ENCODE results near the gene KMT2C.

KMT2C gene

DNA sequence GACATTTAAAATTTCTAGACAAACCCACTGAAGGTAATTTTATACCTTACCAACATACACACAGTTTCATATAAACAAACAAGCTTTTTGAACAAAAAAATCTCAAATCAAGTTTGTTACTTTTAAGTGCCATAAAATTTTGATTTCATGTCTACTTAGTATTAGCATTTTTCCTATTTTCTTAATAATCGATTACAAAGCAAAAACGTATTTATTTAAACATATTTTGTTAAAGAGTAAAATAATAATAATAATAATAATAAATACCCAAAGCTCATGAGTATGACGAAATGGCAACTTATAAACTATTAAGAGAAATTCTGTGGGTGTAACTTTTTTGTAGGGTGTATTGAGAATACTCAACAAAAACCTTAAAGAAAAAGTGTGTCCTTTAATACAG lies 232.7 kb downstream of the KMT2C start:
- DNase-seq (ENCODE audit: low read depth in 3 of 3): no peak

DNA sequence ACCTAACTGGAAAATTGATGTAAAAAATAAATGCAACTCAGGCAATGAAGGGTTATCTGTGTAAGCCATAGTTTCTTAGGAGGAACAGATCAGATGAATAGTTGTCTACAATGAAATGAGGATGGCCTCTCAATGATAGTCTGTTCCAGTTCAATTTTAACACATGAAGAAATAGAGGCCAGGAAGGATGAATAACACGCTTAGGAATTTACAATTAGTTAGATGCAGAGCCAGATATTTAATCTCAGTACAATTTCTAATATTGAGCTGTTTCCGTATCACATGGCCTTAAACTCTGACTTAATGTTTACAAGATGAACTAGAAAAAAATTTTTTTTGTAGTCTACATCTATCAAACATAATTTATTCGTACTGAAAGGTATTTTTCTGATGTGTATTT lies 233.7 kb downstream of the KMT2C start:
- no peak for DNase-seq (ENCODE audit: low read depth in 3 of 3)

DNA sequence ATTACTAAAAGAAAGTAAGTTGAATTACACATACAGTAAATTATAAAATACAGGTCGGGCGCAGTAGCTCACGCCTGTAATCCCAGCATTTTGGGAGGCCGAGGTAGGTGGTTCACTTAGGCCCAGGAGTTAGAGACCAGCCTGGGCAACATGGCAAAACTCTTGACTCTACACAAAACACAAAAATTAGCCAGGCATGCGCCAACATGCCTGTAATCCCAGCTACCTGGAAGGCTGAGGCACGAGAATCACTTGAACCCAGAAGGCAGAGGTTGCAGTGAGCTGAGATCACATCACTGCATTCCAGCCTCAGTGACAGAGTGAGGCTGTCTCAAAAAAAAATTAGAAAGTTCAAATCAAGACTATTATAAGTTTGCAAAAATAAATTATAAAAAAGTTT lies 235.4 kb downstream of the KMT2C start:
- DNase-seq (ENCODE audit: low read depth in 3 of 3): no peak

DNA sequence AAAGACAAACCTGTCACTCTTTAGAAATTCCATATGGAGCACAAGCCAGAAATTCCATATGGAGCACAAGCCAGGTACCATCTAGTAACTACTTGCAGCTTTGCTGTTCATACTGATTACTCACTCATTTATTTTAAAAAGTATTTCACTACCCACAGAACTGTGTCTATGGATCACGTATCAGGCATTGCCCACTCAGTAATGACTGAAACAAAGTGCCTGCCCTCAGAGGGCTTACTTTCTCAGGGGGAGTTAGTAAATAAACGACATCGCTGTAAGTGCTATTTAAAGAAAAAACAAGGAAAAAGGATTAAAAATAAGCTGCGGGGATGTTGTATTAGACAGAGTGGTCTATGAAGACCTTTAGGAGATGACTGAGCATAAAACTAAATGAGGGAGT lies 239.4 kb downstream of the KMT2C start:
- DNase-seq (ENCODE audit: low read depth in 3 of 3): no peak

DNA sequence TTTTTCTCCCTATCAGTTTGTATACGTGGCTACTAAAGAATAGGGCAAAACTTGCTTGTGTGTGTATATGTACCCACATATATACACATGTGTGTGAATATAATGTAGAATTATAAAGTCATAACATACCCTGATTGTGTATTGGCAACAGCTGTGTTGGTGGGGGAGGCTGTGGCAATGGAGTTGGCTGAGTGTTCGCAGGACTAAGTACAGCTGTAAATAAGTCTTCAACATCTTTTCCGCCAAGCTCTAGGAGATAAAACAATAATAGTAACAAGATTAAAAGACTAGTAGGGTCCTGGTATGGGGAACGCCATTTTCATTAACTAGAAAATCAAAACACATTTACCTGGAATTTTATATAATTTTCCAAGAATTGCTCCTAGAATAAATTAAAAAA lies 241.9 kb downstream of the KMT2C start:
- no peak for DNase-seq (ENCODE audit: low read depth in 3 of 3)

DNA sequence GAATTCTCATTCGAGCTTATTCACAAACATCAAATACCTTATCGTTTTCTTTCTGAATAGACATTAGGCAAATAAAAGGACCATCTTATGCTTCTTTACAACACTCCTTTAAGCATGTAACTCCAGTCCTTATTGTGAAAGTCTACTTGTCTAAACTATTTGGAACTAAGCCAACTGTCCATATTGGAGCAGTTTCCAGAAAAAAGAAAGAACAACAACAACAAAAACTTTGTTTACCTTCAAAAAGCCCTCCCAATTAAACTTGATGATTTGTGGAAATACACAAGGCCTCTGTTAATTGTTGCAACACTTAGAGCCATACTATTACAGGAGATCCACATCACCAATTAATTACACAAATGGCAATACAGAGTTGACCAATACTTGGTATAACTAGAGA lies 246.7 kb downstream of the KMT2C start:
- no peak for DNase-seq (ENCODE audit: low read depth in 3 of 3)

DNA sequence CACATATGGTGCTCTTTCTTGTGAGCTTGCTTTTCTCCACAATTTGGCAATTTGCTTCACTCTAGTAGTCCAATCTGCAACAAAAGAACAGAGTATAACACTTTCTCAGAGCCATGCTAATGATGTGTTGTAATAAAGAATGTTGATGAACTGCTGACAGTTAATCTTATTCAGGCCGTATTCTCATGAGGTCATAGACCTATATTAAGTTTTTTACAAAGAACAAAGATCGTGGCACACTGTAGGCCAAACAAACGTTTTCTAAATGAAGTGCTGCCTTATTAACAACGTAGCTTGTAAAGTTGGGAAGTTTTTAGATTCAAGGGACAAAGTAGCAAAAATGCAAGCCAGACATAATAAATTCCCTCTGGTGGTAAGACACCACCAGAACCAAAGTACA lies 250.2 kb downstream of the KMT2C start:
- no peak for DNase-seq (ENCODE audit: low read depth in 3 of 3)

DNA sequence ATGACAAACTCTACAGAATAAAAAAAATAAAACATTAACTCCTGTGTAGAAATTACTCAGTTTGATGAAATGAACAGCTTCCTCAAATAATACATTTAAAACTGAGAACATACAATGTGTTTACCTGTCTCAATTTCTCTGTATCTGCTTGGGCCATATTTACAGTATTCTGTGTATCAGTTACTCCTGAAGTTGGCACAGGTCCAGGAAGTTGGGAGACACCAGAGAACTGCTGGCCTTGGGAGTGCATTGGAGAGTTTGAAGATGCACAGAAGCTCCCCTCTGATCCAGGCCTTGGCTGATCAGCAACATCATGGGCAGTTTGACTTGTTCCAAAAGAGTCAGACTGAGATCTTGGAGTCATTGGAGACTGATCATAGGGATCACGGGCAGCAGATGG lies 255.2 kb downstream of the KMT2C start:
- no peak for DNase-seq (ENCODE audit: low read depth in 3 of 3)

DNA sequence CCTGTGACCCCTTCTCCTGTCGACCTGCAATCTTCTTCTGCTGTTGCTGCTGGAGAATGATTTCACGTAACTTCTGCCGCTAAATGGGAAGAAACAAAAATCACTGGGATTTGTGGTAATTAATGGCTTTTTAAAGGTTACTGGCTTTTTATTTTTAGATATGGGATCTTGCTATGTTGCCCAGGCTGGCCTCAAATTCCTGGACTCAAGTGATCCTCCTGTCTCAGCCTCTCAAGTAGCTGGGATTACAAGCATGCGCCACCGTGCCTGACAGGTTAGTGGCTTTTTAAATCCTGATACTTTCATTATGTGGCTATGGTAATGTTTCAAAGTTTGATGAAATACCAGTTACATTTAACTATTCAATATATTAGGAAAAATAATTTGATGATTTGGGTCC lies 255.8 kb downstream of the KMT2C start:
- no peak for DNase-seq (ENCODE audit: low read depth in 3 of 3)

DNA sequence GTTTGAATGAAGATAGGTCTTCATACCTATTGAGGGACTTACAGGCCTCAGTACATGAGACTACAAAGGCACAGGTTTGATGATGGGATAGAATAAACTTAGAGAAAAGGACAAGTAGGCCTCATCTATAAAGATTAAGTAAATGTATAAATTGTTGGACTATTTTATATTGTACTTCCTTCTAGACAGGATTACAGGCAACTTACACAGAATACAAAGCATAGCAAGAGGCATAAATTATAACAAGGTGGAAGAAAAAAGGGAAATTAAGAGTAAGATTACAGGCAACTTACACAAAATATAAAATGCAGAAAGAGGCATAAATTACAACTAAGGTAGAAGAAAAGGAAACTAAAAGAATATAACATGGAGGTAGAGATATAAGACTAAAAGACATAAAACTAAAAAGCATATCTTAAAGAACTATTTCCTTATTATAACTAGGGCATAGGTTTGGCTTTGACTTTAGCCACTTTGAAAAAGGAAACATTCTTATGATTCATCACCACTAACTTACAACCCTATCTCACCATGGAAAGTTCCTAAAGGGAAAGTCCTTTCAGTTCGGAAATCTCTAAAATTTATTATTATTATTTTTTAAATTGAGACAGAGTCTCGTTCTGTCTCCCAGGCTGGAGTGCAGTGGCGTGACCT lies 257.3 kb downstream of the KMT2C start:
- DNase-seq (ENCODE audit: low read depth in 3 of 3): no peak

DNA sequence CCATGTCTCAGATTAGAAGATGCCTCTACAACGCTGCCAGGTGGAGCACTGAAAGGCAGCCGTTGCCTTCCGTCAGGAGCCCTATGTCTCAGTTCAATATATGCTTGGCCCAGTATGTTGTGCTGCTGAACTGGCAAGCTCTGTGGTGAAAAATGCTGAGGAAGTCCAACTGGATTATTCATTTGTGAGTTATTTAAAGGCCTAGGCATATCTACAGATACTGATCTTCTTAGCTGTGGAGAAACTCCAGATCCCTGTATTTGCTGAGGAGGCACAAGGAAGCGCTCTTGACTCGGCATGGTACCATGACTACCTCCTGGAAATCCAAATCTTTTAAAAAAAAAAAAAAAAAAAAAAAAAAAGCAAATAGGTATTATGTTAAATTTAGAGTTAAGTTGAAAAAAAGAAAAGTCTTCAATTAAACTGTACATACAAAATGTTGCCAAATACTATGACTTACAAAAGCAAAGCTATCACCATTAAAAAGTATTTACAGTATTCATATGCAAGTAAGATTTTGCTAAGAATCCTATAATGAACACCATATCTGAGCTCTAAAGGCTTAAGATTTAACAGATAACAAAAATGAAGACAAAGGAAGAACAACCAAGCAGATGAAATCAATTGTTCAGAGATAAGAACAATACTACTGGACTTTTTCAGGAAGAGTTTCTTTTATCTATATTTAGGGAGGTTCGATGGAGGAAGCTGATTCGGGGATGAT lies 258.0 kb downstream of the KMT2C start:
- DNase-seq (ENCODE audit: low read depth in 3 of 3): no peak

DNA sequence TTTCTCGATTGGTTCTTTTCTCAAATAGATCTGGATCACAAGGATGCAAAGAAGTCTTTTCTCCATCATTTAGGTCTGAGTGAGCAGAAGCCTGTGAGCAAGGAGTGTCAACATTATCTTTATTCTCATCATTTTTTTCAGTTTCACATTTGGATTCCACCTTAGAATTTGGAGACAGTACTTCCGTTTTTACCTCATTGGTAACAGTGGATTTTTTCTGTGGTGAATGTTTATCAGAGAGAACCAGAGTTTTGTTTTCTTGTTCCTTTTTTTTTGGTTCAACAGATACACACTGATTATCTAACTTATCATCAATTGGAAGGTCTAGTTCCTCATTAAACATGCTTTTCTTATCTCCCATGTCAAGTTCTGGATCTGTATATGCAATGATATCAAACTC lies 259.0 kb downstream of the KMT2C start:
- DNase-seq (ENCODE audit: low read depth in 3 of 3): no peak

DNA sequence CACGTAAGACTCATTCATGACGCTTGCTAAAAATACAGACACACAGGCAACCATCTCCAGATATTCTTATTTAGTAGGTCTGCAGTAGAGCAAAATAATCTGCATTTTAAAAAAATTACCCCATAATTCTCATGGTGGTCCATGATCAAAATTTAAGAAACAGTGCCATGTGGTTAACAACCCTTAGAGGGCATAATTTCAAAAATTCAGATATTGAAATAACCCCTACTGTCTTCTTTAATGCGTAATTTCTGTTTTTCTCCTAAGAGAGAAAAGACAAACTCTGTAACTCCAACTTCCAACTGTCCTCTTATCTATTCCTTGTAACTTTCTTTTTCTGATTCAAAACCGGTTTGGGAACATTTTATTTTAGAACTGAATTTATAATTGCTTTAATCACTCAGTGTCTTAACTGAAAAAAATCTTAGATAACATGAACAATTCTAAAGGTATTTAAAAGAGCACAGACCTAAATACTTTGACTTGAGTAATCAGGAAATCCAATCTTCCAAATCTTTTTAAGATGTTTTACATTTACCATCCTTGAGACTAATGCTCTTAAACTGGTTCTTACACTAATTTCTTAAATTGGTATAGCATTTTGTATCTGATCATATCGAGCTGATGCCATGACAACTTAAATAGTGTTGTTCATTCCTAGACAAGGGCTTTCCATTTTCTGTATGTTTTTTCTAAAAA lies 262.3 kb downstream of the KMT2C start:
- DNase-seq (ENCODE audit: low read depth in 3 of 3): no peak

DNA sequence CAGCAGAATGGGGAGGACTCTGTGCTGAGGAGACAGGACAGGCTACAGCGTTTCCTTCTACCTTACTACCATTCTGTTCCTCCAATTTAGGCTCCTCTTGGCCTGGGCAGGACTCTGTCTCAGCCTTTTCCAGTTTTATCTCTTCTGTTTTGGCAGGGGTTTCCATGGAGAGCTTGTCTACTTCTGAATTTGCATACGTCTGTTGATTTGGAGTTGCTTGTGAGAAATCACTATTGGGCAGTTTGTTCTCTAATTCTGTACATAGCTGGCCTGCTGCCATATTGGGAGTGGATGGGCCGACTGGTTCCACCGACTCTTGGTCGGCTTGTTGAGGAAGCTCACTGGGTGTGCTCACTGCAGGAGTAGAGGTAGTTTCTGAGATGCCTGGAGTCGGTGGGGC lies 273.5 kb downstream of the KMT2C start:
- no peak for DNase-seq (ENCODE audit: low read depth in 3 of 3)

DNA sequence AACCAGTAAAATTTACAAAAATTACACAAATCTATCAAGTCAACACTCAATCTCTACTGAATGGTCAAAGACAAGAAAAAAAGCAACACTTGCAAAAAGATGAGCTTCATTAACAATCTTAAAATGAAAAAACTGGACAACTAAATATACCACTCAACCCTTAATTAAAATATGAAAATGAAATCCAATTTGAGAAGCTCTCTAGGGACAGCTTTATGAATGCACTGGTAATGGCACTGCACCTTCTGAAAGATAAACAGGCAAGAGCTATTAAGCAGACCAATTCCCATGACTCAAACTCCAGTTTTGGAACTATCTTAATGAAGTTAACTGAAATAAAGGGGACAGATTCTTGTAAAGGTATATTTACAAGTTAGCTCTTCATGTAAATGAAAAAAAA lies 274.6 kb downstream of the KMT2C start:
- no peak for DNase-seq (ENCODE audit: low read depth in 3 of 3)

DNA sequence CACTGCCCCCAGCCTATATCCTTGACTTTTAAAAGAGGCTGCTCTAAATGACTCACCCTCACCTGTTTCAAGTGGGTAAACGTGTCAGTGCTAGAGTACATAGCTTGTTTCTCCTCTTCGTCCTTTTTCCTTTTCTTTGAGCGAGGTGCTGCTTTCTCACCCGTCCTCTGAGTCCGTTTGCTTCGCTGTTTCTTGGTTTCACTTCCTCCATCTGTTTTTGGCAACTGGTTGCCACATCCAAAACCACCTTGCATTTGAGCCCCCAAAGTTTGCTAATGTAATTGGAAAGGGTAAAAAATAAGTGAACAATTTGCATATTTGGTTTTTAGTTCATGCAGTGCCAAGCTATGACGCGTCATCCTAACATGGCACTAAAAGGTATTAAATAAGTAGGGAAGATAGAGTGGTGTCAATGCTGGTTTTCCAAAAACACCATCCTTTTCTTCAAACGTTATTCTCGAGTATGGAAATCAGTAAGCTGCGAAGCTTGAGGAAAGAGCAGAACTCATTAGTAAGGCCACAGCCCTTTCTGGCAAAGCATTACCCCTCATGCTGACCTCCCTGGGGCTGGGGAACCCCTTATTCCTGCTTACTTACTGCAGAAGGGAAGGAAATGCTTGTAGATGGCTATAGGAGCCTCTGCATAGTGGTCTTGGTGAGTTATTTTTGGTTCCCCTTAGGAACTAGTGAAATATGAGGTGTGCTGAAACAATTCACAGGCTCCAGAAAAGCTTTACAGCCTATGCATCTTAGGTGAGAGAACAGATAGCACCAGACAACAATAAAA lies 276.8 kb downstream of the KMT2C start:
- DNase-seq (ENCODE audit: low read depth in 3 of 3): no peak

DNA sequence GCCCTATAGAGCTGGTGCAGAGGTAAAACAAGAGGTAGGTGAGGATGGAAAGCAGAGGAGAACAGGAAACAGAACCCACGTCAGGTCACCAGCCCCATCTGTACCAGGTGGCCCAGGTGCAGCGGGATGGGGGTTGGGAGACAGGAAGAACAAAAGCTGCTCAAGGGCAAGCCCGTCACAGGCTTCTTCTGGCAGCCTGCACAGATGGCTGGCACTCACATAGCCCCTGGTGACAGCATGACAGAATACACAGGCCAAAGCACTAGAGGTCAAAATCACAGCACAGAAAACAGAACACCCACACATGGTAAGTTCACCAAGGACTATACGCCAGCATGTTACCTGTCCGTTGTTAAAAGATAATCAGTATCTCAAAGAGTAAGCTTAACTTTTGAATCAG lies 283.5 kb downstream of the KMT2C start:
- DNase-seq (ENCODE audit: low read depth in 3 of 3): no peak

DNA sequence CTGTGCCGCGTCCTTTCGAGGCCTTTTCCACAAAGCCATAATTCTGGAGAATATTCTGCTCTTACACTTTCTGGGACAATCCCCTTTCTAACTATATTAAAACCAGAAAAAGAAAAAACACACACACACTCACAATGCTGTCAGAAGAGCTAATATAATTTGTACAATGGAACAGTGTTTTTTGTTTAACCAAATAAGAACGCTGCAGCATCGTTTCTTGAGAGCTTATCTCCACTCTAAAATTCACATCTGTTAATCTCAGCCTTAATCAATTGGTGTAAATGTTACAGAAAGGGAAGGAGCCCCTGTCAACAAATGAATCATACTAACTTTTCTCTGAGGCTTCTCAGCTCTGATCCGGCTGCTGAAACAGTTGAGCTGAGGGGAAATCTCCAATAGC lies 286.4 kb downstream of the KMT2C start:
- no peak for DNase-seq (ENCODE audit: low read depth in 3 of 3)

DNA sequence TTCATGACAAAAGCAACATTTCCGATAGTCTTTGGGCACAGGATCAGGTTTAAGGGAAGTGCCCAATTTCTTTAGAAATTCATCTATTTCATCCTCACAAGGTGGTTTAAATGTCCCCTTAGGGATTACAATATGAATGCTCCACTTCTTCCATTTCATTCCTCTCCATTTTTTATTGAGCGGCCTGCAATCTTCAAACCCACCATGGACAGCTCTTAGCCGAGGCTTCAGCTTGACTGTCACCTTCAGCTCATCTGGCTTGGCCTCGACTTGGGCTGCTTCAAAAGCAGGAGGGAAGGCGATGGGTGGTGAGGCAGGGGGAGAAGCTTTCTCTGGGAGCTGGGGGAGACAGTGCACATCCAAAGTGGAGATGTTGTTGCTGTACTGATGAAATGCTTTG lies 287.1 kb downstream of the KMT2C start:
- no peak for DNase-seq (ENCODE audit: low read depth in 3 of 3)

DNA sequence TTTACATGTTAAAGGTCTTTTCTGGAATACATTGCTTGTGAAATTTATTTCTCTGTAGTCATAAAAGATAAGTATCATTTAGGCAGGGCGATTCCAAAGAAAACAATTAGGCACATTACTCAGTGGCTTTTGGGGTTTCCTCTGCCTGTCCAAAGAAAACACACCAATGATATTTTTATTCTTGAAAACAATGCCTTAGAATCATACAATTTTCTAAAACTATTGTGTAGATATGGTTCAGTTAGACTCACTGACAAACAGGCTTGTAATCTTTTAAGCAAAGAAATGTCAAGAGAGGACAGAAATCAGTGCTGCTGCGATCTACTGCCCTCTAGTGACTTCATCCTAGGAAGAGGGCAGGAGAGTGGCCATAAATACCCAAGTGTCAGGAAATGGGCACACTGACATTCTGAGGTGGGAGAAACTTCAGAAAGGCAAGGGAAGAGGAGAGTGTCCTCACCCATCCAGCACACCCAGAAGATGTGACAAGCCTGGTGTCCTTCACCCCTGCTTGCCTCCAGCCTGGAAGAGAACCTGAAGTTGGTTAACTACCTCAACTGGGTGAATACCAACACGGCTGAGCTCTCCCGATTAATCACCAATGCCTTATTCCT lies 289.8 kb downstream of the KMT2C start:
- DNase-seq (ENCODE audit: low read depth in 3 of 3): no peak

DNA sequence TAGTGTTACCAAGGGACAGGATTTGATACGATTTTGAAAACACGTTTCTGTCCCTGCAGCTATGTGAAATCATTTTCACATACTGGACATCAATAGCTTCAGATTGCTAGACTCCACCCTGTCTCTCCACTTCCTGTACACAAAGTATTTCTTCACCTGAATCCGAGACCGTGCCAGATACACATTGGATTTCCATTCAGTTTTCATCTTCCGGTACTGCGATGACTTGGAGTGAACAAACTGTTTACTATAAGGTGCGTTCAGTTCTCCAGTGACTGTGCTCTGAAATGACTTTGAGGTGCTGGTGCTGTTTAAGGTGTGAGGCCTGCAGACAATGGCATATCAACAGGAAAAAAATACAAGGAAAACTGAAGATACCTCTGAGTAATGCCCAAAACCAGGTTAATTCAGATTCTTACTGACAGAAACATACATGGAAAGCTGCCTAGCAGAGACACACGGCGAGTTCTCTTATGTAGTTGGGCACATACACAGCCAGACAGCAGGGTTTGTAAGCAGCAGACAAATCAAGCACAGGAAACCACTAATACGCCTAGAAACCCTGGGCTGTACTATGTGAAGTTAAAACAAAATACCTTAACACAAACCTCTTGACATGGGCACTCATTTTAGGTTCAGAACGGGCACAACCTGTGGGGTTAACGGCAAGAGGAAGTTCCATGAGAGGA lies 291.1 kb downstream of the KMT2C start:
- no peak for DNase-seq (ENCODE audit: low read depth in 3 of 3)
